ENCODE results near the gene THEMIS.

Gene THEMIS

DNA sequence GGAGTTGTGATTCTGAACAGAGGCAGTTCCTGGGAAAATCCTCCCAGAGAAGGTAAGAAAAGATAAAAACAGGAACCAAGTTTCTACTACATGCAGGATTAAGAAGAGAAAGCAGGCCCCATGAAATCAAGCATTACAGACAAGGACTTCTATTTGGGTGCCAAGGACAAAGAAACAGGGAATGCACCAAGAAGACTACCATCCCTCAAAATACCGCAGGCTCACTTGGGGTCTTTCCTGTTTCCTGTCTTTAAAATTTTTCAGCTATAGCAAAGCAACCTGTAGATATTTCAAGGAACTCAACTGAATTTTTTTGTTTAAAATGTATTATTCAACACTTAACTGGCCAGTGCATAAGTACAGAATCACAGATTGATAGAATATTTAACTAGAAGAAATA, 107.5 kb downstream of the THEMIS start:
- TF ChIP-seq, protein P1, sequence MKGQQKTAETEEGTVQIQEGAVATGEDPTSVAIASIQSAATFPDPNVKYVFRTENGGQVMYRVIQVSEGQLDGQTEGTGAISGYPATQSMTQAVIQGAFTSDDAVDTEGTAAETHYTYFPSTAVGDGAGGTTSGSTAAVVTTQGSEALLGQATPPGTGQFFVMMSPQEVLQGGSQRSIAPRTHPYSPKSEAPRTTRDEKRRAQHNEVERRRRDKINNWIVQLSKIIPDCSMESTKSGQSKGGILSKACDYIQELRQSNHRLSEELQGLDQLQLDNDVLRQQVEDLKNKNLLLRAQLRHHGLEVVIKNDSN (IDR thresholded peaks at IDR 0.05) = no peak
- no peak for TF ChIP-seq RAD21 (IDR thresholded peaks at IDR 0.05; ENCODE audit: low read depth)
- no peak for TF ChIP-seq EP300 (IDR thresholded peaks at IDR 0.05; ENCODE audit: borderline replicate concordance)
- no peak for TF ChIP-seq ZBTB7A (IDR thresholded peaks at IDR 0.05; ENCODE audit: low read depth)
- no peak for TF ChIP-seq YY1 (IDR thresholded peaks at IDR 0.05; ENCODE audit: low read depth)
- no peak for TF ChIP-seq NFIC (IDR thresholded peaks at IDR 0.05)
- no peak for TF ChIP-seq TAF1 (IDR thresholded peaks at IDR 0.05; ENCODE audit: low read depth)
- TF ChIP-seq, protein P2, sequence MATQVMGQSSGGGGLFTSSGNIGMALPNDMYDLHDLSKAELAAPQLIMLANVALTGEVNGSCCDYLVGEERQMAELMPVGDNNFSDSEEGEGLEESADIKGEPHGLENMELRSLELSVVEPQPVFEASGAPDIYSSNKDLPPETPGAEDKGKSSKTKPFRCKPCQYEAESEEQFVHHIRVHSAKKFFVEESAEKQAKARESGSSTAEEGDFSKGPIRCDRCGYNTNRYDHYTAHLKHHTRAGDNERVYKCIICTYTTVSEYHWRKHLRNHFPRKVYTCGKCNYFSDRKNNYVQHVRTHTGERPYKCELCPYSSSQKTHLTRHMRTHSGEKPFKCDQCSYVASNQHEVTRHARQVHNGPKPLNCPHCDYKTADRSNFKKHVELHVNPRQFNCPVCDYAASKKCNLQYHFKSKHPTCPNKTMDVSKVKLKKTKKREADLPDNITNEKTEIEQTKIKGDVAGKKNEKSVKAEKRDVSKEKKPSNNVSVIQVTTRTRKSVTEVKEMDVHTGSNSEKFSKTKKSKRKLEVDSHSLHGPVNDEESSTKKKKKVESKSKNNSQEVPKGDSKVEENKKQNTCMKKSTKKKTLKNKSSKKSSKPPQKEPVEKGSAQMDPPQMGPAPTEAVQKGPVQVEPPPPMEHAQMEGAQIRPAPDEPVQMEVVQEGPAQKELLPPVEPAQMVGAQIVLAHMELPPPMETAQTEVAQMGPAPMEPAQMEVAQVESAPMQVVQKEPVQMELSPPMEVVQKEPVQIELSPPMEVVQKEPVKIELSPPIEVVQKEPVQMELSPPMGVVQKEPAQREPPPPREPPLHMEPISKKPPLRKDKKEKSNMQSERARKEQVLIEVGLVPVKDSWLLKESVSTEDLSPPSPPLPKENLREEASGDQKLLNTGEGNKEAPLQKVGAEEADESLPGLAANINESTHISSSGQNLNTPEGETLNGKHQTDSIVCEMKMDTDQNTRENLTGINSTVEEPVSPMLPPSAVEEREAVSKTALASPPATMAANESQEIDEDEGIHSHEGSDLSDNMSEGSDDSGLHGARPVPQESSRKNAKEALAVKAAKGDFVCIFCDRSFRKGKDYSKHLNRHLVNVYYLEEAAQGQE (IDR thresholded peaks at IDR 0.05; ENCODE audit: low read depth) = no peak
- no peak for TF ChIP-seq TEAD4 (IDR thresholded peaks at IDR 0.05)
- no peak for TF ChIP-seq CREB1 (IDR thresholded peaks at IDR 0.05; ENCODE audit: low read depth)
- TF ChIP-seq, protein P3, sequence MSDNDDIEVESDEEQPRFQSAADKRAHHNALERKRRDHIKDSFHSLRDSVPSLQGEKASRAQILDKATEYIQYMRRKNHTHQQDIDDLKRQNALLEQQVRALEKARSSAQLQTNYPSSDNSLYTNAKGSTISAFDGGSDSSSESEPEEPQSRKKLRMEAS (IDR thresholded peaks at IDR 0.05) = no peak

DNA sequence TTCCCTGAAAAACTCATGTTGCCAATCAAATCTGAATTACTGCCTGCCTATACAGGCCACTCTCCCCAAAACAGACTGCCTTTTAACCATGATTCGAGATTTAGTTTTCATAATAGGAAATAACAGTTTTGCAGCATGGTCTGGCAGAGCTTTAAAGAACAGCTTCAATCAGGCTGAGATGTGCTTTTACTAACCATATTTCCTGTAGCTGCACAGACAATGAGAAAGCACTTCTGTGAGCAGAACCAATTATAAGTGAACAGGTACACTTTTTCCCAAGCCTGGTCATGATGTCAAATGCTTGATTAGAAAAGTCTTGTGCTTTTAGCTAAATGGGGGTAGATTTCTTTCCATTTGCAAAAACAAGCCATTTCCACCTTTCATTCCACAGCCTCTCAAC, 108.2 kb downstream of the THEMIS start:
- TF ChIP-seq CREB1 (IDR thresholded peaks at IDR 0.05; ENCODE audit: low read depth) (no peak), YY1 (IDR thresholded peaks at IDR 0.05; ENCODE audit: low read depth) (no peak), EP300 (IDR thresholded peaks at IDR 0.05; ENCODE audit: borderline replicate concordance) (no peak)

DNA sequence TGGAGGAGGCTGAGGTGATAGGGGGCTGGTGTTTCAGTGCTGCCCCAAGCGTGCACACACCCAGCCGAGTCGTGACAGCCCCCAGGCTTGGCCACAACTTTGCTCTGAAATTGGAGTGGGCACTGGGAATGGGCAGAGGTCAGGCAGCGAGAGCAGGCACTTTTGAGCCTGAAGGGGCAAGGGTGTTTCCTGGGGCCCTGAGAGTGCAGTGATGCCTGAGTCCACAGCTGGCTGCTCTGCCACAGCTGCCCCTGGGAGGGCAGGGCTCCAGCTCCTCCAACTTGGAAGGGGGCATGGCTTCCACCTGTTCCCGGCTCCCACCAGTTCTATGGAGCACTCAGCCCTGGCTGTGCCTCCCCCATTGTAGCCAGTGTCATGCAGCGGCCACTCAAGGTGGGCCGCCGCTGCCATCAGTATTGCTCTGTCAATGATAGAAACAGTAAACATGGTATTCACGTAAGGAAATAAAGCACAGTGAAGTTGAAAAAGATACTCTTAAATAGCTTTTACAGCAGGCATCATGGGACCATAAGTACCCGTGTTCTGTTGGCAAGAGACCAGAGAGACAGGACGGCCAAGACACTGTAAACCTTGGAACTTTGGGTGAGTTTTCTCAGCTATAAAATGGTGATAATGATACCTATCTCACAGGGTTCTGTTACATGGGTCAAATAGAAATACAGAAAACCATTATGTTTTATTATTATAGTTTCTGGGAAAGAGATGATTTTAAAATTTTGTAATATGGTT, 108.9 kb downstream of the THEMIS start:
- TF ChIP-seq FOXM1 (IDR thresholded peaks at IDR 0.05; ENCODE audit: borderline replicate concordance, low read depth) (no peak), ZBTB7A (IDR thresholded peaks at IDR 0.05; ENCODE audit: low read depth) (no peak), RAD21 (IDR thresholded peaks at IDR 0.05; ENCODE audit: low read depth) (no peak), EP300 (IDR thresholded peaks at IDR 0.05; ENCODE audit: borderline replicate concordance) (no peak), TAF1 (IDR thresholded peaks at IDR 0.05; ENCODE audit: low read depth) (no peak), TEAD4 (IDR thresholded peaks at IDR 0.05) (no peak), NFIC (IDR thresholded peaks at IDR 0.05) (no peak), EGR1 (IDR thresholded peaks at IDR 0.05) (no peak), TCF12 (IDR thresholded peaks at IDR 0.05; ENCODE audit: low read depth) (no peak), CEBPB (IDR thresholded peaks at IDR 0.05) (no peak), YY1 (IDR thresholded peaks at IDR 0.05; ENCODE audit: low read depth) (no peak)
- TF ChIP-seq, protein P1 (IDR thresholded peaks at IDR 0.05) = no peak
- TF ChIP-seq, protein P2 (IDR thresholded peaks at IDR 0.05; ENCODE audit: low read depth) = no peak

DNA sequence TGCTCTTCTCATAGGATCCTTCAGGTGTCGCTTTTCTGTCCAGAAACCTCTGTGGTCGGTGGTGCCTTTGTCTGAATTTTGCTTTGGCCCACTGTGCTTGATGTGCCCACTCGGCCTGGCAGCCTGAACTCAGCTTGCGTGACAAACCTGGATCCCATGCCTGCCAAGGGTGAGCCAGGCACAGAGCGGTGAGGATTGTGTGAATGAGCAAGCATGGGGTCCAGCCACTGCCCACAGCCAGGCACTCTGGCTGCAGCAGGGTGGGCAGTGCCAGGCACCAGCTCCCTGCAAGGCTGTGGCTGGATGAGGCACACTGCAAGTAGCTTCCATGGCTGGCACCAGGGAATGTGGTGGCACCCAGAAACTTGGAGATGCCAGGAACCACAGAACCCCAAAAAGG, 110.3 kb downstream of the THEMIS start:
- TF ChIP-seq RAD21 (IDR thresholded peaks at IDR 0.05; ENCODE audit: low read depth) = no peak
- TF ChIP-seq TCF12 (IDR thresholded peaks at IDR 0.05; ENCODE audit: low read depth) = no peak

DNA sequence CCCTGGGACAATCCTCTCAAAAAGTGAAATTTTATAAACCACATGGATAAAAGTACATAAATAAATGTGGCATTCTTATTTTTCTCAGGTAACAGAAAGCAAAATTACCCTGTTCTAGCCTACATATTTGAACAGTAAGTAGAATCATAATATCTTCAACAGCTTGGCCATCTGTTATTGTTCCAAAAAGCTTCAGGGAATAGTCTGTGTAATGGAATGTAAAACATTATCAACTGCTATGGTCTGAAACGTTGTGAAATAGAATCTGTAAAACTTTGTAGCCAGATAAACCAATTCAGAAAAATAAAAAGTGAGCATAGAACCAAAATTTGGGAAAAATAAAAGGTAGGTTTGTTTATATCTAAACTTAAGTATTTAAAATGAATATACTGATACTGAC, 114.7 kb downstream of the THEMIS start:
- no peak for TF ChIP-seq CEBPB (IDR thresholded peaks at IDR 0.05)
- TF ChIP-seq FOXM1 (IDR thresholded peaks at IDR 0.05; ENCODE audit: borderline replicate concordance, low read depth) = no peak
- TF ChIP-seq, protein P3 (IDR thresholded peaks at IDR 0.05) = no peak
- TF ChIP-seq TCF12 (IDR thresholded peaks at IDR 0.05; ENCODE audit: low read depth) = no peak
- no peak for TF ChIP-seq NFIC (IDR thresholded peaks at IDR 0.05)
- no peak for TF ChIP-seq EP300 (IDR thresholded peaks at IDR 0.05; ENCODE audit: borderline replicate concordance)
- TF ChIP-seq RAD21 (IDR thresholded peaks at IDR 0.05; ENCODE audit: low read depth) = no peak
- TF ChIP-seq, protein P2 (IDR thresholded peaks at IDR 0.05; ENCODE audit: low read depth) = no peak
- no peak for TF ChIP-seq CREB1 (IDR thresholded peaks at IDR 0.05; ENCODE audit: low read depth)
- TF ChIP-seq, protein P1 (IDR thresholded peaks at IDR 0.05) = no peak
- no peak for TF ChIP-seq TAF1 (IDR thresholded peaks at IDR 0.05; ENCODE audit: low read depth)
